GM19324 (cell line): ENCODE measurements around the gene FARP1.

ENCODE experiments used
- ATAC-seq: cut with Tn5 transposase; IDR thresholded peaks from one replicate; pipeline ENCODE4 v1.9.1; 2021; ENCODE audit warnings: mild to moderate bottlenecking, moderate library complexity; ENCODE audit not compliant: unreplicated experiment, low FRiP score

FARP1 gene

DNA sequence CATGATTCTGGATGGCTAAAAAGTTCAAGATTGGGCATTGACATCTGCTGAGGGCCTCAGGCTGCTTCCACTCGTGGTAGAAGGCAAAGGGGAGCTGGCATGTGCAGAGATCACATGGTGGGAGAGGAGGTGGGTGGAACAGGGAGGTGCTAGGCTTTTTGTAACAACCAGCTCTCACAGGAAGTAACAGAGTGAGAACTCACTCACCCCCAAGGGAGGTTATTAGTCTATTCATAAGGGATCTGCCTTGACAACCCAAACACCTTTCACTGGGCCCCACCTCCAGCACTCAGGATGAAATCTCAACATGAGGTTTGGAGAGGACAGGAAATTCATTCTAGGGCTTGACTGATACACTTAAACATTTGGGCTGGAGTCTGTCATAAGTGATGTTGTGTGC is 231.9 kb downstream of the FARP1 start:
- no peak for ATAC-seq

DNA sequence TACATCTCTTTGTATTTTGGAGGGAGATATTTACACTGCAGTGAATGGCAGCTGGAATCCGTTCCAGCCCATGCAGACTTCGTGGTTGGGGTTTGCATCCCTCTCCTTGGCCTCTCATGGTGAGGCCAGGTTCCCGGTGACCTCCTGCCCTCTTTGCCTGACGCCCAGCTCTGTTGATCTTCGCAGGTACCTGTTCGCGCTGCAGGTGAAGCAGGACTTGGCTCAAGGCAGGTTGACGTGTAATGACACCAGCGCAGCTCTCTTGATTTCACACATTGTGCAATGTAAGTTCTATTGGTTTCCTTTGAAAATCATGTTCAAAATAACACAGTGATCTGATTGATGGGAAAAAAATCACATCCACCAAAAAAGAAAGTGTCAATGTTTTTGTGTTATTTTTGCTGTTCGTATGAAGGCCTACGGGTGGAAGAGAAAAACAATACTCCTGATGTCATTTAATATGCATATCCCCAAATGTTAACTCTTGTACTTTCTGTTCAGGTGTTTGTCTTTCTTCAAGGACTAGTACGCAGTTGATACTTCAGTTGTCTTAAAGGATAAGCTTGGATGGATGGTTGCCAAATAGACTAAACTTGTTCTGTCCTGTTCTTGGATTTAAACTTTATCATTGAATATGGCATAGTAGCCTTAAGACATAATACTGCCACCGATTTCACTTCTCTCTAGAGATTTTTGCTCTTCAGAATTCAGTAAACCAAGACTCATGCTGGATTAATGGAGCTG is 234.9 kb downstream of the FARP1 start:
- ATAC-seq: no peak

DNA sequence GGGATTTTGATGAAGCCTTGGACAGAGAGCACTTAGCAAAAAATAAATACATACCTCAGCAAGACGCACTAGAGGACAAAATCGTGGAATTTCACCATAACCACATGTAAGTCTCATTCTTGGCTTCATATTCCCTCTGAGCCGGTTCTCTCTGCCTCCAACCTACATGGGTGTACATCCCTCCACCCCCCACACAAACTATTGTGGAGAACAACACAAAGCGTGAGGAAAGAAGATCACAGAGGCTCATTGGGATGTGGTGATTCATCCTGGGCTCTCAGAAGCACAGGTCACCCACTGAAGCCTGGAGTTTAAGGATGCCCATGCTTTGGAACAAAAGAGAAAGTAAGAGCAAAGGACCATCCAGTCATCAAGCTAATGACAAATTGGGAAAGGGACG is 241.8 kb downstream of the FARP1 start:
- ATAC-seq: no peak

DNA sequence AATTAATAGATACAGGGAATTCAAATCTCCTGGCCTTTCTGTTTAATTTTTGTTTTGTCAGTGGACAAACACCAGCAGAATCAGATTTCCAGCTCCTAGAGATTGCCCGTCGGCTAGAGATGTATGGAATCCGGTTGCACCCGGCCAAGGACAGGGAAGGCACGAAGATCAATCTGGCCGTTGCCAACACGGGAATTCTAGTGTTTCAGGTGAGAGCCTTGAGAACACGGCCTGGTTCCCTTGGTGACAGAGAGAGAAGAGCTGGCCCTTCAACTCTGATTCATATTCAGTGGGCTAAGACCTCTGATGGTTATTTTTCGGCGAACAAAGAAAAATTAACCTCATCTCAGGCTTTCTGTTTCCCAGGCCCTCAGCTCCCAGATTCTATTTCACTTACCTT is 242.7 kb downstream of the FARP1 start:
- ATAC-seq: no peak

DNA sequence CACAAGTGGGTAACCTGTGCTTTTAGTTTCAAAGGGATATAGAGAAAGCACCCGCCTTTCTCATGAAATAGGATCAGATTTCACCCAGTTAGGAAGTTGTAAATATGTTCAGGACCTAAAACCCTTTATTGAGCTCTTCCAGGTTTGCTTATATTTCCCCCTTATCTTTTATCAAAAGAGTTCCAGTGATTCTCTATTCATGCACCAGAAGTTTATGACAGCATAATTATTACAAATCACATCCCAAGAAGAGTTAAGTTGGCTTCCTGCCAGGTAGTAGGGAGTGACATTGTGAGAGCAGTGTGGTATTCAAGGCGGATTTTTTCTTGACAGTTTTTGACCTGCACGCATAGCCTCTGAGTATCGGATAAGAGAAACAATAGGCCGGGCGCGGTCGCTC is 243.7 kb downstream of the FARP1 start:
- ATAC-seq: no peak

DNA sequence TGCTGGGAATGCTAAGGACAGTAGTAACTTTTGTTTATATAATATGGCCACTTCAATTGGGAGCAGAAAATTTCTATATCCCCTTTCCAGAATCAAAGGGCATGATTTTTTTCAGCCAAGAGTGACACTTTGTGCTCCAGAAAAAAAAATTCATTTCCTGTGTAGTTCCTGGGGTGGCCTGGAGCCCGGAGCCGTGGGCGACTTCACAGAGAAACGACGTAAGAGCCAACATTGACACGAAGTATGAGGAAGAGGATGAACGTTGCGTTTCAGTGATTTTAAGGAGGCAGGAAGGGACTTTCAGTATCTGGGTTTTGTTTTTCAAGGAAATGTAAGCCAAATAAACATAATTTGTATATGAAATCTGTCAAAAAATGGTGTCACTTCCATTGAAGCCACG is 246.4 kb downstream of the FARP1 start:
- ATAC-seq: no peak

DNA sequence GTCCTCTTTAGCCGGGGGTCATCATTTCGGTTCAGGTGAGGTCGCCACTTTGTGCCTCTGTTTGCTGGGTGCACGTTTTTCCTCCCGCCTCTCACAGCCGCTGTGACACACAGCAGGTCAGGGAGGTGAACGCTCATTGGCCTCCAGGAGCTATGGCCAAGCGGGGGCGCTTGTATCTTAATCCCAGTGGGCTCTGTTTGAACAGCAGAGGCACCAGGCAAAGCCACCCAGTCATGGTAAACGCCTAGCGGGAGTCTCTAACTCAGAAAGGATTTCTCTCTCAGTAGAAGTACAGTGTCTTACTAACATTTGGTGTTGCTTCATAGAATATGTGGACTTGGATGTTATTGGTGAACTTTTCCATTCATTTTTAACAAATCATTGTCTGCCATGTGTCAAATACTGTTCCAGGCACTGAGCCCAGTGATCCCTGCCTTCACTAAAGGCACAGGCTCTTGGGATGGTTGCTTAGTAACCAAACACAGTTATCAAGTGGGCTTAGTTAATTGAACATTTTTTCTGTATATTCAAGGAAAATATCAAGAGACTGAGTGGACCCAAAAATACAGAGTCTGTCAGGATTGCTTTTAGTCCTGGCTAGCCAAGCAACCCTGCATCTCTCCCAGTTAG is 247.3 kb downstream of the FARP1 start:
- ATAC-seq: no peak

DNA sequence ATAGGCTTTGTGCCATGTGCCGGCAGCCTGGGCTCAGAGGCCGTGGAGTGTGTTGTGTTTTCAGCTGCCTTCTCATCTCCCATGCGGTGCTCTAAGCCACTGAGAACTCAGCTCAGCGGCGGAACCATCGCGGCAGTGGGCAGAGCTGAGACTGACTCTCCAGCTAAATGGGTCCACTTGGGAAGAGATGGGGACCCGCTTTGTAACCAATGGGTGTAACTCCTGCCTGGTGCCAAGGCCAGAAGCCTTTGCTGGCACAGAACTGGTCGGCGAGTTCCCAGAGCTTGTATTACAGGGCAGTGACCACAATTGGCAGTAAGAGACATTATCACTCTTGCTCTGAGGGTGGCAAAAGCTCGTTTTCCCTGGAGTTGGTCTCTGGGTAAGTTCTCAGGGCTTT is 251.0 kb downstream of the FARP1 start:
- no peak for ATAC-seq

DNA sequence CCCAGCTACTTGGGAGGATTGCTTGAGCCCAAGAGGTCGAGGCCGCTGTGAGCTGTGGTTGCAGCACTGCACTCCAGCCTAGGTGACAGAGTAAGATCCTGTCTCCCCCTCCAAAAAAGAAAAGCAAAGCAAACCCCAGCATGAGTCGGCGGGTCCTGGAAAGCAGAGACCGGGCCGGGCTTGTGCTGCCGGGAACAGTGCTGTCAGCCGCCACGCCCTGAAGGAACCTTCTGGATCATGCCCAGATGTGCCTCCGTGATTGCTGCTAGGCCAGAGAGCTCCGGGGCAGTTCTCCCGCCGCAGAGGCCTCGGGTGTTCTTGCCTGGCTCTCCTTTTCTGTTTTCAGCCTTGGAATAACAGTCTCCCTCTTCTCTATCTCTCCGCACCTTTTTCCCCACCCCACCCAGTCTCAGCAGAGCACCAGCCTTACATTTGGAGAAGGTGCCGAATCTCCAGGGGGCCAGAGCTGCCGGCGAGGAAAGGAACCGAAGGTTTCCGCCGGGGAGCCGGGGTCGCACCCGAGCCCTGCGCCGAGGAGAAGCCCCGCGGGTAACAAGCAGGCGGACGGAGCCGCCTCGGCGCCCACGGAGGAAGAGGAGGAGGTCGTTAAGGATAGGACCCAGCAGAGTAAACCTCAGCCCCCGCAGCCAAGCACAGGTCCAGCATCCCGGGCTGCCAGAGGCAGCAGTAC is 252.1 kb downstream of the FARP1 start:
- ATAC-seq: no peak

DNA sequence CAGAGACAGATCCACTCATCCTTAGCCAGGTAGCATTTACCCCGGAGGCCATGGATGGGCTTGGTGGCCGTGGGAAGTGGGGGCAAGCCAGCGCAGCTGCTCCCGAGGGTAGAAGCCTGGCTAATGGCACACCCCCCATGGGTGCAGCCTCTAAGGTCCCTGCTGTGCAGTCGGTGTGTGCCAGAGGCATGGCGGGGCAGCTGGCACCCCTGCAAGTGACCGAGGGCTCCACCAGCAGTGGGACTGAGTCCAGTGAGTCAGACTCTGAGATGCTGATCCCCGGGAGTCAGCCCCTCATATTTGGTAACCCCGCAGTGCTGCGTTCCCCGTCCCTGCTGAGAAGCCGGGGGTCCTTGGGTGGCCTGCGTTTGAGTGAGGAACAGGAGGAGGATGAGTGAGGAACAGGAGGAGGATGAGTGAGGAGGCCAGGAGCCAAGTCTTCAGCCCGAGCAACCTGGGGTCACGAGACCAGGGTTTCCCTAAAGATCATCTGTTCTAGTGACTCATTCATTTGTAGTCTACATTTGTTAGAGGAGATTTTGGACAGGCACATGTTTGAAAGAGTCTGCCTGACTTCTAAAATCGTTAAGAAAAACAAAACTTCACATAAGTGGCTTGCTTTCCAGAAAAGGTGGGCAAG is 253.3 kb downstream of the FARP1 start:
- ATAC-seq: no peak

DNA sequence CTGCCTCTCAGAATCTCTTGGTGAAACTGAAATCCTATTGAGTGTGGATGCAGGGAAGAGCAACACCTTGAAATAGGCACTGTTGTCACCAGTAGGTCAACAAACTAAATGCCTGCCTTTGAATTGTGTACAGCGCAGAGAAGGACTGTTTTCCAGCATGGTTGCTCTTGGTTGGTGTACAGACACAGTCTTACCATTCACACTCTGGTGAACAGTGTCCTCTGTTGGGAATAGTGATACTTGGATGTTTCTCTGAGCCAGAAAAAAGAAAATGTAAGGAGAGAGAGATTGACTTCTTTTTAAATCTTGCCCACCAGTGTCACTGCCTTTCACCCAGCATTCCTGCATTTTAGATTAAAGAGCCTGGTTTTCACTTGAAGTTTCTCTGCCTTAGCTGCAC is 254.3 kb downstream of the FARP1 start:
- ATAC-seq: no peak

DNA sequence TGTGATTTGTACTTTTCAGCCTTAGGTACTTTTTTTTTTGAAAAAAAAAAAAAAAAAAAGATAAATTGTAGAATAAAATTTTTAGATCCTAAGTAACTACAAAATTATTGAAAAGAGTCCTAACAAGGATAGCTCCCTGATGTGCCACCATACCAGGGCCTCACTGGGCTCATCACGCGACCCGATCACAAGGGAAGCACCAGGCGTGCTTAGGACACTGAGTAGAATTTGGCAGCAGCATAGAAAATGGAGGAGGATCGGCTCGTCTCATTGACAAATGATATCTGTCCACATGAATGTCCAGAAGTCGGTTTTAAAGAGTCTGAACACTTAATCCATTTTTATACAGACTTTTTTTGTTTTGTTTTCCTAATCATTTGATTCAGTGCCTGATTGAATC is 255.0 kb downstream of the FARP1 start:
- ATAC-seq: no peak

DNA sequence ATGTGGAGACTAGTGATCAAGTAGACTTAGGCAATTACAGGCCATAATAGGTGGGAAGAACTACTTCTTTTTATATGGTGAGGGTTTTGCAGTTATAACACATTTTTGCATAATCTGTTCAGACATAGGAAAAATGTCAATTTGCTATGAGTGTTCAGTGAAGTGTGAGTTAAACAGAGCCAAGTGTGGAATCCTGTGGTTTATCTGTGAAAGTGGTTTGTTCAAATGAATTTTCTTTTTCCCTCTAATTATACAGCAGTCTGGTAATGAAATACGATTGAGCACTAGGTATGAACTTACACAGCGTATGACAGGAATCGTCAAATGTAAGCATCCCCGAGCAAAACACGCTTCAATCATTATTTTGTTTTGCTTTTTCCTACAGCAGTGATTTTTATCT is 255.7 kb downstream of the FARP1 start:
- ATAC-seq: no peak

DNA sequence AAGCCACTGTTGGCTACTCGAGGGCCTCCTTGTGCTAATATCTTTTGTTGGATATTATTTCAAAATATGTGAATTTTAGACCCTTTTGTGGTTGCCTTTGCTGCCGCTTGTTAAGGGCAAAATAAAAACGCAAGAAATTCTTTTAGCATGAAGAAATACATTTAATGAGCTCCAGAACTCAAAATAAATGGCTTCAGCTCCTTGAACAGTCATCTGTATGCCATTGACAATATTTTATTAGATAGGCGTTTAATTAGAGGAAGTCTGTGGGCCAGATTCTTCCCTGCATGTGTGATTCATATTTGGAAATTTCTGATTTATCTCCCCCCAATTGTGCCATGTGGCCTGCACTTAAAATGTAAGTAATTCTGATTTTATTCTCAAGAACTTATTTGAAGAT is 256.9 kb downstream of the FARP1 start:
- ATAC-seq: no peak

DNA sequence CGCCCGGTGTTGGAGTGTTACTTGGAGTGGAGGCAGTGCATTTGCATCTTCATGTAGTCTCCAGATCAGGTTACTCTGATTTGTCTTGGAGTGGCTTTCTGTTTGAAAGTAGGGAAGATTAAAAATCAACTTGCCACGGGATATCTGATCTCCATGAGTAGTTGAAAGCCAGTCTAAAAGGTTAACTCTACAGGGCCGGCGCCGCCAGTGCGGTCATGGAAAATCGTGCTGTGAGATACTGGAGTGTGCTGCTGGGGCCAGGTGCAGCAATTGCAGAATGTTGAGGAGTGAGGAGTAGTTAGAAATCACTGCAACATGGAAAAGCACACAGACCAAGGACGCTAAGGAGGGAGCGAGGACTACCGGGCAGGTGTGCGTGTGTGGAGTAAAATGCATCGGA is 259.0 kb downstream of the FARP1 start:
- no peak for ATAC-seq

DNA sequence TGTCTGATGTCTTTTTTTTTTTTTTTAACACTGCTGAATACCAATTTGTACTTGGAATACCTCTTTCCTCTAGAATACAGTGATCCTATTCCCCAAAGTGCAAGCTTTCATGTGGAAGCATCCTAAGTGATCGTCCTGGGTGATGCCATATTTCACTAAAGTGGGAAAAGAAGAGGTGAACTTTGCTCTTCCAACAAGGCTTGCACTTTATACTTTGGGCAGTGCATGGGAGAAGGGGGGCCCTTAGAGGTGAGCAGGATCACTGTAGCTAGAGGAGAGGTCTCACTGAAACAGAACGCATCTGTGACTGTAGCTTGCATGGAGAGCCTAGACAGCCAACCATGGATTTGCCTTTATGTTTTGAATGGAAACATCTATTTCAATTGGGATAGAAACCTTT is 260.2 kb downstream of the FARP1 start:
- ATAC-seq: no peak

DNA sequence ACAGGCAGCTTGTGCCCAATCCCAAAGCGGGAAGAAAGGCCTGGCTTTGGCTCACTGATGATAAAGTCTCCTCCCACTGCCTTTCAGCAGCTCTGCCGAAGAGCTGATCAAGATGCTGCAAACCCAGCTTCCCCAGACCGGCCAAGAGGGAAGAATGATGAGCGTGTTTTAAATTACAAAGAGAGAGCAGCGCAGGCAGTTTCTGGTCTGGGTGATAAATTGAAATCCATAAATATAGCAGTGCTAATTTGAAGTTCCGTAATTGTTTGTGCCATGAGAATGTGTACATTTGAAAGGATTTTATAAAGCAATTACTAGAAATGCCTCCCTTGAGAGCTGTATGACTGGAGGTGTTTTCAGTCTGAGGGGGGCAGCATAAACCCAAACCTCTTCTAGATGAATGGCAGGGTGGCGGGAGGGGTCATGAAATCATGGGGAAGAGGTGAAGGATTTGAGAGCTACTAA is 262.2 kb downstream of the FARP1 start:
- ATAC-seq: no peak

DNA sequence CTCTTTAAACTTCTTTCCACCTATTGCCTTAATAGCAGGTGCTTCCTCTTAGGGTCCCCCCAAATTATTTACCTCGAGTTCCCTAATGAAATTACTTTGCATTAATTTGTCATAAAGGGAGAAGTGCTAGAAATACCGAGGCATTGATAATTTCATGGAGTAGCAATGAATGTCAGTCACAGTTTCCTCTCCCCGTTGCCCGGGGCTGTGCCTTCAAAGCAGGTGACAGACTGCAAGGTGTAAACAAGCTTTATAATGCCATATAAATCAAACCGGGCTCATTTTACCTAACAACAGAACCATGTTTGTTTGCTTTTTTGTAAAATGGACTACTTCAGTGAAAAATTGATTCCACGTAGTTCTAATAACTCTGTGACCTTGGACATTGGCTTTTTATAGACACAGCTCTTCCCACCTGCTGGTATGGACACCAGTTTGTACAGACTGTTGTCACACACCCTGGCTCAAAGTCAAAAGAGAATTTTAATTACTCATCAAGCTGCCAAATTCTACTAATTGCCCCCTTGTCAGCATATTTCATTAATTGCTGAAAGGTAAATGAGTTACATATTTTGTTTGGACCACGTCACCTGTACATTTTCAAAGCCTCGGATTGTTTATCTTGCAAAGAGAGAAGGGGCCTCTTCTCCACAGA is 262.9 kb downstream of the FARP1 start:
- no peak for ATAC-seq

DNA sequence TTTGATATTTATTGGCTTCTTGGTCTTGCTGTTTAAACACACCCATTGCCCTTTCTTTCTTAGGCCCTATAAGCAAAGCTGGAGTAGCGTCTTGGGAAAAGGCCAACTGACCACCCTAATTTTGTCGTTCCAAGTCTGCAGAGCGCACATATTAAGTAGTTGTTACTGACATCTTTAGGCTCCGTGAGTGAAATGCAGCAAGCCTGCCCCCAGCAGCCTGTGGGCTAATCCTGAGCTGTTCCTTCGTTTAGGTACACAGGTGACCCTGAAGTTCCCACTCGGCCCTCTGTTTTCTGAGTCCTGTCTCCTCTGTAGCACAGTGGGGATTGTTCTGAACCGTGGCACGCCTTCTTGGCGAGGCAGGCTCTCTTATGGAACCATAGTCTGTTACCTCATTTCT is 263.5 kb downstream of the FARP1 start:
- no peak for ATAC-seq

DNA sequence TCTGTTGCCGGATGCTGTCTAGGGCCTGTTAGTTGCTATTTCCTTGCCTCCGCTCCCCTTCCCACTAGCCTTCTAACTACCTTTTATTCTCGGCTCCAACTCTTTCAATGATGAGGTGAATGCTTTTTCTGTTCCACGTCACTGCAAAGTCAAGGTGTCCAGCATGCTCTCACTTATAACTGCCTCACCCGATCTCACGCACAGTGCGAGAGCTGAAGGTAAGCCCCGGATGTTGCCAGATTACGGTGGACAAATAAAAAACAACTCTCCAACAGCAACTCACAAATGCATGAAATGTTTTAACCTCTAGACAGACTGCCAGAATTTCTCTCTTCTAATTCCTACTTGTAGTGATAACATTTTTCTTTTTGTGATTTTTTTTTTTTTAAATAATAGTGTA is 264.1 kb downstream of the FARP1 start:
- ATAC-seq: no peak

DNA sequence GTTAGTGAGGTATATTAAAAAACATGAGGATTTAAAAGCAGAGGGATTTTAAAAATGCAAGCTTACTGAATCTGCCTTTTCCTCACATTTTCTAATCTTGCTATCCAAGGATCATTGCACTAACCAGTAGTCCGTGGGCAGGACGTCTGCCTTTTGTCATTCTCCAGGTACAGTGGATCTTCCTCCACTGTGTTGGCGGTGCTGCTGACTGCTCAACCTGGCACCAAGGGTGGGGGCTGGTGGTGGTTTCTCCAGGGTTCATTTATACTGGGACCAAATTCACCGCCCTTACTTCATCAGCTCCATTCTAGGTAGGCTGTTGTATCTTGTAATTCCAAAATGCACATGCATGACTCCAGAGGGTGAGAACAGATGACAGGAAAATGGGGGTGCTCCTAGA is 264.7 kb downstream of the FARP1 start:
- ATAC-seq: no peak
